ENCODE results near the gene ASB15.

Gene ASB15

GRCh38 chr7:123639631-123640030 lies 38.0 kb downstream of the ASB15 start:
- no peak for DNase-seq

GRCh38 chr7:123640583-123640982 lies 39.0 kb downstream of the ASB15 start:
- DNase-seq = no peak

- DNase-seq = no peak
These were observed 40.3 kb downstream of the ASB15 start for GRCh38 chr7:123641901-123642300.

- DNase-seq = no peak
These were observed 42.1 kb downstream of the ASB15 start for GRCh38 chr7:123643495-123644441.

- DNase-seq = no peak
These were observed 43.9 kb downstream of the ASB15 start for GRCh38 chr7:123645516-123645915.

- DNase-seq = no peak
These were observed 45.6 kb downstream of the ASB15 start for GRCh38 chr7:123647106-123647730.

- no peak for DNase-seq
These were observed 48.3 kb downstream of the ASB15 start for GRCh38 chr7:123649964-123650363.

GRCh38 chr7:123650595-123650994 lies 49.0 kb downstream of the ASB15 start:
- DNase-seq = no peak

GRCh38 chr7:123652406-123652805 lies 50.8 kb downstream of the ASB15 start:
- DNase-seq = no peak

GRCh38 chr7:123653162-123653561 lies 51.5 kb downstream of the ASB15 start:
- DNase-seq = no peak

GRCh38 chr7:123655614-123656013 lies 54.0 kb downstream of the ASB15 start, which contains the start of gene LMOD2:
Gene LMOD2, plus strand, starts transcription at chr7:123655866. Its CDS starts 98 bp downstream, at chr7:123655964.
- DNase-seq = no peak

GRCh38 chr7:123656544-123657303 lies 55.1 kb downstream of the ASB15 start:
- DNase-seq = no peak

GRCh38 chr7:123657304-123657685 lies 55.7 kb downstream of the ASB15 start:
- DNase-seq = no peak

- DNase-seq = no peak
These were observed 56.4 kb downstream of the ASB15 start for GRCh38 chr7:123658023-123658422.

GRCh38 chr7:123660514-123661354 lies 59.1 kb downstream of the ASB15 start:
- DNase-seq = no peak

- DNase-seq = no peak
These were observed 60.1 kb downstream of the ASB15 start for GRCh38 chr7:123661765-123662164.

GRCh38 chr7:123662293-123662692 lies 60.7 kb downstream of the ASB15 start:
- DNase-seq = no peak

GRCh38 chr7:123662755-123663154 lies 61.1 kb downstream of the ASB15 start:
- no peak for DNase-seq

GRCh38 chr7:123663200-123663599 lies 61.6 kb downstream of the ASB15 start:
- DNase-seq = no peak

GRCh38 chr7:123665157-123665556 lies 63.5 kb downstream of the ASB15 start:
- no peak for DNase-seq

- DNase-seq = no peak
These were observed 64.3 kb downstream of the ASB15 start for GRCh38 chr7:123665896-123666295.

GRCh38 chr7:123666492-123666891 lies 64.9 kb downstream of the ASB15 start:
- no peak for DNase-seq
